ENCODE measurements around the gene FMO2.

Gene FMO2

GRCh38 chr1:171251042-171251951 lies 66.2 kb downstream of the FMO2 start:
- Histone ChIP-seq H3K36me3 (no peaks in the 10 kb centered on the region), H3K27me3 (peaks cover 8% of the 10 kb centered on the region; the same call in 1 of the 2 replicates), H3K9me3 (no peaks in the 10 kb centered on the region; the same call in 1 of the 2 replicates), H3K4me3 (ENCODE audit: low read depth, low read length) (peak overlapping the region; percentile 55), H3K4me1 (no peaks in the 10 kb centered on the region)
- peak; percentile 61 for DNase-seq
- TF ChIP-seq, protein P1, sequence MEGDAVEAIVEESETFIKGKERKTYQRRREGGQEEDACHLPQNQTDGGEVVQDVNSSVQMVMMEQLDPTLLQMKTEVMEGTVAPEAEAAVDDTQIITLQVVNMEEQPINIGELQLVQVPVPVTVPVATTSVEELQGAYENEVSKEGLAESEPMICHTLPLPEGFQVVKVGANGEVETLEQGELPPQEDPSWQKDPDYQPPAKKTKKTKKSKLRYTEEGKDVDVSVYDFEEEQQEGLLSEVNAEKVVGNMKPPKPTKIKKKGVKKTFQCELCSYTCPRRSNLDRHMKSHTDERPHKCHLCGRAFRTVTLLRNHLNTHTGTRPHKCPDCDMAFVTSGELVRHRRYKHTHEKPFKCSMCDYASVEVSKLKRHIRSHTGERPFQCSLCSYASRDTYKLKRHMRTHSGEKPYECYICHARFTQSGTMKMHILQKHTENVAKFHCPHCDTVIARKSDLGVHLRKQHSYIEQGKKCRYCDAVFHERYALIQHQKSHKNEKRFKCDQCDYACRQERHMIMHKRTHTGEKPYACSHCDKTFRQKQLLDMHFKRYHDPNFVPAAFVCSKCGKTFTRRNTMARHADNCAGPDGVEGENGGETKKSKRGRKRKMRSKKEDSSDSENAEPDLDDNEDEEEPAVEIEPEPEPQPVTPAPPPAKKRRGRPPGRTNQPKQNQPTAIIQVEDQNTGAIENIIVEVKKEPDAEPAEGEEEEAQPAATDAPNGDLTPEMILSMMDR (IDR thresholded peaks at IDR 0.05; ENCODE audit: low read depth, low read length), result peak; percentile 60

DNA sequence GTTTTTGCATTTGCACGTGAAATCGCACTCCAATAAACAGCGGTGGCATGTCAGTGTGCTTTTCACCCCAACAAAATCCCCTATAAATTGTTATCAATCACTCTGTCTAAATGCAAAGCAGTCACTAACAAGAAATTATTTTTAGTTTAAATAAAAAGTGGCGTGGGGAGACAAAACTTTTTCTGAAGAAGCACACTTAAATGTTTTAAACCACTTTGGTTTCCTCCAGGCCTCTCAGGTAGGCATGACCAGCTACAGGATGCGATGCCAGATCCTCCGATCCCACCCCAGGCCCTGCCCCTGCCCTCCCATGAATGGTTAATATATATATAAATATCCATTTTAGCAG lies 66.8 kb downstream of the FMO2 start:
- no peaks in the 10 kb centered on the region for H3K36me3 ChIP-seq
- no peaks in the 10 kb centered on the region; the same call in 1 of the 2 replicates for H3K4me1 ChIP-seq
- DNase-seq, result no peak
- peaks cover 8% of the 10 kb centered on the region; the same call in 1 of the 2 replicates for H3K27me3 ChIP-seq
- no peaks in the 10 kb centered on the region; the same call in 1 of the 2 replicates for H3K9me3 ChIP-seq
- H3K4me3 ChIP-seq (ENCODE audit: low read depth, low read length), result peak overlapping the region; percentile 55
- TF ChIP-seq, protein P1 (IDR thresholded peaks at IDR 0.05; ENCODE audit: low read depth, low read length), result no peak

- TF ChIP-seq, protein P1 (IDR thresholded peaks at IDR 0.05; ENCODE audit: low read depth, low read length), result no peak
- Histone ChIP-seq H3K36me3 (no peaks in the 10 kb centered on the region), H3K4me1 (no peaks in the 10 kb centered on the region; the same call in 1 of the 2 replicates), H3K9me3 (no peaks in the 10 kb centered on the region; the same call in none of the 2 replicates), H3K4me3 (ENCODE audit: low read depth, low read length) (no peak overlapping the region), H3K27me3 (peaks cover 8% of the 10 kb centered on the region; the same call in 1 of the 2 replicates)
- DNase-seq, result no peak
These were observed 67.4 kb downstream of the FMO2 start for GRCh38 chr1:171252482-171252881.

GRCh38 chr1:171254859-171255258 lies 69.8 kb downstream of the FMO2 start:
- DNase-seq, result no peak
- Histone ChIP-seq H3K27me3 (peaks cover 8% of the 10 kb centered on the region; the same call in 1 of the 2 replicates), H3K4me1 (no peaks in the 10 kb centered on the region; the same call in 1 of the 2 replicates), H3K4me3 (ENCODE audit: low read depth, low read length) (no peak overlapping the region), H3K9me3 (no peaks in the 10 kb centered on the region; the same call in 1 of the 2 replicates), H3K36me3 (no peaks in the 10 kb centered on the region)
- TF ChIP-seq, protein P1 (IDR thresholded peaks at IDR 0.05; ENCODE audit: low read depth, low read length), result no peak

DNA sequence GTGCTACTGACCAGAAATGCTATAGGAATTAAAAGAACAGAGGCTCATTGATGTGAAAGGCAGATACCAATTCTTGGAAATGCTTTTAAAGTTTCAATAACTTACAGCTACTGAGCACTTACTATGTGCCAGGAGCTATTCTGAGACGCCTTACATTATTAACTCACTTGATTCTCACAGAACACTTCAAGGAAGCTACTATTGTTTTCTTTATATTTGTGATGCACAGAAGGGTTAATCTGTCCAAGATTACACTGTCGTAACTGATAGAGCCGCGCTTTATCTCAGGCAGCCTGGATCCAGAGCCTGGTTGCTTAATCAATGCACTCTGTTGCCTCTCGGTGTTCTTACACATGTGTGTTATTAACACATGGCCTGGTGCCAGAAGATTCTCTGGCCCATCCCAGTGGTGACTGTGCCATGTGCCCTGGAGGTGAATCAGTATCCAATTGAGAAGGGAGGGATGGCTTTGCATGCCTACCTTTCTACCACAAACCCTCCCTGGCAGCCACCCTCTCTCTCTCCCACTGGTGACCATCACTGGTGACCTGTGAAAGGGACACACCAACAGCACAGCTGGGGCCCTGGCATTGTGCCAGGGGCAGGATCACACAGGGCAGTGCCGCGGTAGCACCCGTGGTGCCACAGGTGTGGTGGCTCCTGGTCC lies 72.0 kb downstream of the FMO2 start:
- peak; percentile 59 for DNase-seq
- TF ChIP-seq, protein P1 (IDR thresholded peaks at IDR 0.05; ENCODE audit: low read depth, low read length), result no peak
- Histone ChIP-seq H3K27me3 (peaks cover 5% of the 10 kb centered on the region; the same call in 1 of the 2 replicates), H3K4me1 (no peaks in the 10 kb centered on the region; the same call in 1 of the 2 replicates), H3K36me3 (no peaks in the 10 kb centered on the region), H3K4me3 (ENCODE audit: low read depth, low read length) (no peak overlapping the region), H3K9me3 (no peaks in the 10 kb centered on the region; the same call in 1 of the 2 replicates)

All from BE2C (cell line).